ENCODE results near the gene MS4A6A. TPM values are rescaled to one million over a fixed set of nuclear protein-coding genes. Genes with fewer than 3 reads are reported as not detected.

The MS4A6A gene
- total RNA-seq, 1 experiment from 2014 or later: 0.52 TPM

GRCh38 chr11:60208146-60208895 lies 25.4 kb upstream of the MS4A6A start:
- no peaks in the 10 kb centered on the region for H3K4me1 ChIP-seq (ENCODE audit: control insufficient read depth in 1 of 2, insufficient read depth in 2 of 2, low read length in 2 of 2)
- H3K27me3 ChIP-seq (ENCODE audit: insufficient read depth, low read length): no peaks in the 10 kb centered on the region
- no peaks in the 10 kb centered on the region for H3K9me2 ChIP-seq (ENCODE audit: insufficient read depth)
- ChIA-PET CTCF (no interaction called here), RAD21 (ENCODE audit: low non-redundant PET in 1 of 2, low total read pairs in 2 of 2, uncharacterized antibody in 2 of 2, unreplicated experiment in 2 of 2) (no interaction called here), POLR2A (no interaction called here)
- no peak for TF ChIP-seq YY1 (IDR thresholded peaks at IDR 0.05; ENCODE audit: extremely low read depth, insufficient replicate concordance, low read depth, low read length)
- H3K36me3 ChIP-seq (ENCODE audit: control insufficient read depth in 1 of 2, insufficient read depth in 2 of 2, low read length in 2 of 2): no peaks in the 10 kb centered on the region
- H3K4me2 ChIP-seq (ENCODE audit: low read length): no peak overlapping the region
- intact Hi-C loops (cut with micrococcal nuclease): no loop called here
- no peak overlapping the region for H2AFZ ChIP-seq (ENCODE audit: low read depth, low read length, poor library complexity, severe bottlenecking)
- no peak overlapping the region for H3K9ac ChIP-seq (ENCODE audit: low read length)
- H3K79me2 ChIP-seq (ENCODE audit: insufficient read depth, low read length): no peaks in the 10 kb centered on the region
- no peak overlapping the region for H3K4me3 ChIP-seq (replicated peaks in 1 of 2; ENCODE audit: low read depth in 1 of 2, low read length in 2 of 2)
- DNase-seq (ENCODE audit: low read depth, low spot score) (no peak), ATAC-seq (no peak)
- H3K27ac ChIP-seq (ENCODE audit: low read depth, low read length): no peak overlapping the region
- no TSS peak for BruUV-seq (replicated peaks)
- no peaks in the 10 kb centered on the region for H3K9me3 ChIP-seq (ENCODE audit: control insufficient read depth in 1 of 2, insufficient read depth in 1 of 2, low read depth in 1 of 2, low read length in 2 of 2)
- no peaks in the 10 kb centered on the region for H4K20me1 ChIP-seq (ENCODE audit: insufficient read depth)

- Histone ChIP-seq H3K27me3 (ENCODE audit: insufficient read depth, low read length) (no peaks in the 10 kb centered on the region), H3K27ac (ENCODE audit: low read depth, low read length) (no peak overlapping the region), H3K9ac (ENCODE audit: low read length) (no peak overlapping the region), H4K20me1 (ENCODE audit: insufficient read depth) (no peaks in the 10 kb centered on the region), H2AFZ (ENCODE audit: low read depth, low read length, poor library complexity, severe bottlenecking) (no peak overlapping the region), H3K4me3 (replicated peaks in 1 of 2; ENCODE audit: low read depth in 1 of 2, low read length in 2 of 2) (no peak overlapping the region), H3K4me1 (ENCODE audit: control insufficient read depth in 1 of 2, insufficient read depth in 2 of 2, low read length in 2 of 2) (no peaks in the 10 kb centered on the region), H3K9me3 (ENCODE audit: control insufficient read depth in 1 of 2, insufficient read depth in 1 of 2, low read depth in 1 of 2, low read length in 2 of 2) (no peaks in the 10 kb centered on the region), H3K79me2 (ENCODE audit: insufficient read depth, low read length) (no peaks in the 10 kb centered on the region), H3K9me2 (ENCODE audit: insufficient read depth) (no peaks in the 10 kb centered on the region), H3K4me2 (ENCODE audit: low read length) (no peak overlapping the region), H3K36me3 (ENCODE audit: control insufficient read depth in 1 of 2, insufficient read depth in 2 of 2, low read length in 2 of 2) (no peaks in the 10 kb centered on the region)
- ChIA-PET RAD21 (ENCODE audit: low non-redundant PET in 1 of 2, low total read pairs in 2 of 2, uncharacterized antibody in 2 of 2, unreplicated experiment in 2 of 2) (no interaction called here), POLR2A (no interaction called here), CTCF (no interaction called here)
- BruUV-seq (replicated peaks): no TSS peak
- TF ChIP-seq SRF (IDR thresholded peaks at IDR 0.05; ENCODE audit: low read depth): no peak
- TF ChIP-seq POLR2A (IDR thresholded peaks at IDR 0.05; ENCODE audit: borderline replicate concordance, extremely low read depth, insufficient read depth, insufficient read length): no peak
- TF ChIP-seq EZH2phosphoT487 (IDR thresholded peaks at IDR 0.05; ENCODE audit: borderline replicate concordance): no peak
- DNase-seq (ENCODE audit: low read depth, low spot score) (no peak), ATAC-seq (no peak)
- intact Hi-C loops (cut with micrococcal nuclease): no loop called here
These were observed 23.7 kb upstream of the MS4A6A start for GRCh38 chr11:60206616-60207015.

Measured in HCT116 (cell line).